GM21367 (cell line): ENCODE measurements around the gene TMEM229B.

Source experiments
- ATAC-seq: cut with Tn5 transposase; IDR thresholded peaks from one replicate; pipeline ENCODE4 v1.9.1; 2021; ENCODE audit not compliant: unreplicated experiment

Gene TMEM229B

GRCh38 chr14:67490196-67490595, 1.7 kb upstream of the TMEM229B start:
- ATAC-seq = no peak

GRCh38 chr14:67487332-67487731, 1.2 kb downstream of the TMEM229B start:
- no peak for ATAC-seq

- ATAC-seq = no peak
Observed at GRCh38 chr14:67486890-67487289, 1.6 kb downstream of the TMEM229B start.

GRCh38 chr14:67485501-67486095, 2.9 kb downstream of the TMEM229B start:
- ATAC-seq = no peak

GRCh38 chr14:67483579-67484285, 4.8 kb downstream of the TMEM229B start:
- ATAC-seq = no peak

- ATAC-seq = no peak
Observed at GRCh38 chr14:67482231-67483164, 6.0 kb downstream of the TMEM229B start.

- no peak for ATAC-seq
Observed at GRCh38 chr14:67480011-67480410, 8.5 kb downstream of the TMEM229B start.

- ATAC-seq = no peak
Observed at GRCh38 chr14:67478800-67479084, 9.8 kb downstream of the TMEM229B start.

- no peak for ATAC-seq
Observed at GRCh38 chr14:67477926-67478799, 10.4 kb downstream of the TMEM229B start.

GRCh38 chr14:67474366-67474765, 14.2 kb downstream of the TMEM229B start:
- no peak for ATAC-seq

GRCh38 chr14:67473290-67474082, 15.0 kb downstream of the TMEM229B start:
- ATAC-seq = no peak

- ATAC-seq = no peak
Observed at GRCh38 chr14:67472726-67473125, 15.8 kb downstream of the TMEM229B start.

GRCh38 chr14:67469954-67470353, 18.6 kb downstream of the TMEM229B start:
- no peak for ATAC-seq

- ATAC-seq = no peak
Observed at GRCh38 chr14:67468378-67468730, 20.2 kb downstream of the TMEM229B start.

- ATAC-seq = no peak
Observed at GRCh38 chr14:67467134-67467533, 21.4 kb downstream of the TMEM229B start.

- ATAC-seq = no peak
Observed at GRCh38 chr14:67464879-67465278, 23.6 kb downstream of the TMEM229B start.

- ATAC-seq = no peak
Observed at GRCh38 chr14:67464377-67464776, 24.1 kb downstream of the TMEM229B start.

GRCh38 chr14:67463900-67464299, 24.6 kb downstream of the TMEM229B start:
- ATAC-seq = no peak

- no peak for ATAC-seq
Observed at GRCh38 chr14:67461996-67462395, 26.5 kb downstream of the TMEM229B start.

GRCh38 chr14:67461341-67461985, 27.1 kb downstream of the TMEM229B start:
- ATAC-seq = no peak
